CD4-positive, alpha-beta T cell treated with Interleukin-6 at 100 ng/mL for 8 hours (primary cell): ENCODE measurements around the gene ERMN.
"Not testable (repeated sequence)": the region's sequence is repeated elsewhere in the genome, so short reads cannot be mapped to it uniquely, and the experiment has no call there.

Experiments used
- DNase-seq: peaks from one replicate; pipeline ENCODE4 v3.0.0-alpha.2; 2020; ENCODE audit warnings: mixed read lengths, low spot score

Gene ERMN, protein sequence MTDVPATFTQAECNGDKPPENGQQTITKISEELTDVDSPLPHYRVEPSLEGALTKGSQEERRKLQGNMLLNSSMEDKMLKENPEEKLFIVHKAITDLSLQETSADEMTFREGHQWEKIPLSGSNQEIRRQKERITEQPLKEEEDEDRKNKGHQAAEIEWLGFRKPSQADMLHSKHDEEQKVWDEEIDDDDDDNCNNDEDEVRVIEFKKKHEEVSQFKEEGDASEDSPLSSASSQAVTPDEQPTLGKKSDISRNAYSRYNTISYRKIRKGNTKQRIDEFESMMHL

DNA sequence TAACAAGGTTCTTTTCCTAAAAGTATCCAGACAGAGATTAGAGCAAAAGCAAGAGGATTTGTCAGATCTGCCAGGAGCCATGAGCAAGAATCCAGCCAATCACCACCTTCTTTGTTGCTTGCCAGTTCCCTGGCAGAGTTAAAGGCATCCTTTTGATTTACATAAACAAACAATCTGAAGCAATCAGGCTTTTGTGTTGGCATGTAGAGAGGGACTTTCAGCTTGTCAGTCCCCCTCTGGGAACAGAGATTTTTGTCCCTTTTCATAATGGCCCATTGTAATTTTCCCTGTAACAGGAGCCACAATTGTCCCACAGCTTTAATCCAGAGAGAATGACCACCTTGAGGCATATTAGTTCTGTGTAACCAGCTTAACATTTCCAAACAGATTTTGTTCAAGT is at the start of gene ERMN:
Gene ERMN, minus strand, starts transcription at position 39 of the 400 bp plus-strand sequence. CDS start 182 bp downstream, outside the sequence.
- no peak for DNase-seq

DNA sequence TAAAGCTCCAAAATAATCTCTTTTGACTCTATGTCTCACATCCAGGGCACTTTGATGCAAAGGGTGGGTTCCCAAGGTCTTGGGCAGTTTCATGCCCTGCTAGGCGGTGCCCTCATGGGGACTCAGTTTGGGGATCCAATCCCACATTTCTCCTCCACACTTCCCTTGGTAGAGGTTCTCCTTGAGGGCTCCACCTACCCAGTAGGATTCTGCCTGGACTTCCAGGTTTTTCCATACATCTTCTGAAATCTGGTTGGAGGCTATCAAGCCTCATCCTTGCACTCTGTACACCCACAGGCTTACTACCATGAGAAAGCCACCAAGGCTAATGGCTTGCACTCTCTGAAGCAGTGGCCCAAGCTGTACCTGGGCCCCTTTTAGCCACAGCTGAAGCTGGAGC is 49.8 kb upstream of the ERMN start:
- no peak for DNase-seq

DNA sequence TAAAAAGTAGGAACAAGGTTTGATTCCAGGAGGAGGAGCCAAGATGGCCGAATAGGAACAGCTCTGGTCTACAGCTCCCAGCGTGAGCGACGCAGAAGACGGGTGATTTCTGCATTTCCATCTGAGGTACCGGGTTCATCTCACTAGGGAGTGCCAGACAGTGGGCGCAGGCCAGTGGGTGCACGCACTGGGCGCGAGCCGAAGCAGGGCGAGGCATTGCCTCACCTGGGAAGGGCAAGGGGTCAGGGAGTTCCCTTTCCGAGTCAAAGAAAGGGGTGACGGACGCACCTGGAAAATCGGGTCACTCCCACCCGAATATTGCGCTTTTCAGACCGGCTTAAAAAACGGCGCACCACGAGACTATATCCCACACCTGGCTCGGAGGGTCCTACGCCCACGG is 42.9 kb upstream of the ERMN start:
- not testable (repeated sequence) for DNase-seq

DNA sequence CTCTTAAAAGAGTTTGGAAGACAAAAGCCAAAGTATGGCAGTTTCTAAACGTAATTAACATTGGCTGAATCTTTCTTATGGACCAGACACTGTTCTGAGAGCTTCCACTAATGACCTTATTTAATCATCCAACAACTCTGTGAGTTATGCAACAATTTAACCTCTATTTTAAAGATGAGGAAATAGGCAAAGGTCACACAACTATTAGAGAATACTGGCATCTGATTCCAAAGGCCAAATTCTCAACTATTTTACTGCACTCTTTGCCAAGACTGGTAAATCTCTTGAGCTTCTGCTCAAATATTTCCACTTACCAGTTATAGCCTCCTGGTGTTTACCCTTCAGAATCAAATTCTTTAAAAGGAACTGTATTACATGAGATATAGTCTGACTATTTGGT is 42.1 kb upstream of the ERMN start:
- no peak for DNase-seq

DNA sequence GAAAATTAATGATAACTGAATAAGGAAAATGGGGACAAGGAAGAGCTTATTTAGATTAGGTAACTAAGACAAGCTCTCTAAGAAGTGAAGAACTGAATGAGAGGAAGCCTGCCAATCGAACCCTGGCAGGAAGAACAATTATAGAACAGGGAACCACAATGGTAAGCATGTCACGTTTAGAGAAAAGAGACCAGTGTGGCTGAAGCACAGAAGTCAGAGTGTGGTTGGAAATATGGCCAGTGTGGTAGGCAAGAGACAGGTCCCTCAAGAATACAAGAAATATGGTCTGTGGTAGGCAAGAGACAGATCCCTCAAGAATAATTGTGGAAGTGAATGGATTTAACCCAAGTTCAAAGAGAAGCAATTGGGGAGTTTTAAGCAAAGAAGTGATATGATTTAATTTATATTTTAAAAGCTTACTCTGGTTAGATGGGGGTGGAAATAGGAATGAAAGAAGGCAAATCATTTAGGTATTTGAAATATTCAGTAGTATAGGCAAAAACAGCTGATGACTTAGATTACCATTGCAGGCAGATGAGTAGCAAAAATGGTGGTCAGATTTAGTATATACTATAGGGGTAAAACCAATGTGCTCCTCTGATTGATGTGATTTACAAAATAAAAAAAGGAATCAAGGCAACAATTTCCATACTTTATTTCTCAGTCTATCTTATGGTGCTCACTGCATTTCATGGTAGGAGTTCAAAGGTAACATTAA is 38.8 kb upstream of the ERMN start:
- DNase-seq, result no peak

DNA sequence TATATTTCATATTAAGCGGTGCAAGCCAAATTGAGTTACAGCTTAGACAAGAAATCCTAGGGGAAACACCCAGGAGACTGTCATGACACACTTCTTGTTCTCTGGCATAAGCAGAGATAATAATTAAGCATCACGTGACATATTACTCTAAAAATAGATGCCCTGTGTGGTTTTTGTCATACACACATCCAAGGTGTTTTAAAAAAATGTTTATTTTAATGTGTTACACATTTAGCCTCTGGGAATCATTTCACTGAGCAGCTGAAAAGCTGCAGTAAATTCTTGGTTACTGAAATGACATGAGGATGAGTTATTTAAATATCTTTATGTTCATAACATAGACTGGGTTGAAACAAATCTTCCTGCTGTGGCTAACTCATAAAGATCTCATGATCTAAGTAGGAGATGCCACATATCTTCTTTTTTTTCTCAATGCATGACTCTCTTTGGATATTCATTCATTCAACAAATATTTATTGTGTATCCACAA is 38.0 kb upstream of the ERMN start:
- DNase-seq, result no peak

DNA sequence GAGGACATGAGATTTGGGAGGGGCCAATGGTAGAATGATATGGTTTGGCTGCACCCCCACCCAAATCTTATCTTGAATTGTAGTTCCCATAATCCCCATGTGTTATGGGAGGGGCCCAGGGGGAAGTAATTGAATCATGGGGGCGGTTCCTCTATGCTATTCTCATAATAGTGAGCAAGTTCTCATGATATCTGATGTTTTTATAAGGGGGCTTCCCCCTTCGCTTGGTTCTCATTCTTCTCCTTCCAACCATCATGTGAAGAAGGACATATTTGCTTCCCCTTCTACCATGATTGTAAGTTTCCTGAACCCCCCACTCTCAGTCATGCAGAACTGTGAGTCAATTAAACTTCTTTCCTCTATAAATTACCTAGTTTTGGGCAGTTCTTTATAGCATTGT is 37.0 kb upstream of the ERMN start:
- no peak for DNase-seq

DNA sequence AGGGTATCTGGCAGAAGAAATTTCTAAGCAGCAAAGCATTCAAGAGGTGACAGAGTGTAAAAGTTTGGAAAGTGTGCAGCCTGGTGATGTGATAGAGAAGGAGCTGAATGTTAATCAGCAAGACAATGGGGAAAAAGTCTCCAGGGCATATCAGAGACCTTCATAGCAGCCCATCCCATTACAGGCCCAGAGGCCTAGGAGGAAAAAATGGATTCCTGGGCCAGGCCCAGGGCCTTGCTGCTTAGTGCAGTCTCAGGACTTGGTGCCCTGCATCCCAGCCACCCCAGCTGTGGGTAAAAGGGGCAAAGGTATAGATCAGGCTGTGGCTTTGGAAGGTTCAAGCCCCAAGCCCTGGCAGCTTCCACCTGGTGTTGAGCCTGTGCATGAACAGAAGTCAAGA is 35.9 kb upstream of the ERMN start:
- DNase-seq, result no peak

DNA sequence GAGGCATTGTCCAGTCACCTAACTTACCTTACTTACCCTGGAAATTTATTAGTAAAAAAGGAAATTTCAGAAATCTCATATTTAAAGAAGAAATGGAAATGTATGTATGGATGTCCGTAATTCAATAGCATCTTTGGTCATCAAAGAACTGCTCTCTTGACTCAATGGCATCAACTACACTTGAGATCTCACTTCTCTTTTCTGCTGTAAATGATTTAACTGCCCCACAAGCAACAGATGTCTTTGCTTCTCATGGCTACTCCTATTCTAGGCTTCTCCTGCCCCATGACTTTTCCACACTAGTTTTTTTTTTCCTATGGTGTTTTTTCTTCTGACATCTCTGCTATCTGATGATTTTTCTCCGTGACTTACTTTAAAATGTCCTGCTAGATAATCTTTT is 34.0 kb upstream of the ERMN start:
- no peak for DNase-seq

DNA sequence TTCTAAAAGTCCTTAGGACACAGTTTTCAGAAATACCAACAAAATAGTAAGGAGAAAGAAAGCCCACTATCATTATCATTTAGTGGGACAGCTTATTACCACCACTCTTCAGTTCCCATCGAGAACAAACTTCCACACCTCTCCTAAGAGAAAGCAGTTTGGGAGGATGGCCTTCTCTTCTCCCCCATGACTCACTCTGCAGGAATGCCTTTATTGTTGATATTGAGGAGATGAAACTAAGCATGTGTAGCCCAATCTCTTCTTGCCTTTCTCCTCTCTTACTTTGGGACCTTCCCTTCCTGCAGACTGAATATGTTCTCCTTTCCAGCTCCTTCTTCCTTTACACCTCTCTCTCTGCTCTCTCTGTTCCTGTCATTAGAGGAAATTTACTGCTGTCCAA is 30.0 kb upstream of the ERMN start:
- DNase-seq, result no peak

DNA sequence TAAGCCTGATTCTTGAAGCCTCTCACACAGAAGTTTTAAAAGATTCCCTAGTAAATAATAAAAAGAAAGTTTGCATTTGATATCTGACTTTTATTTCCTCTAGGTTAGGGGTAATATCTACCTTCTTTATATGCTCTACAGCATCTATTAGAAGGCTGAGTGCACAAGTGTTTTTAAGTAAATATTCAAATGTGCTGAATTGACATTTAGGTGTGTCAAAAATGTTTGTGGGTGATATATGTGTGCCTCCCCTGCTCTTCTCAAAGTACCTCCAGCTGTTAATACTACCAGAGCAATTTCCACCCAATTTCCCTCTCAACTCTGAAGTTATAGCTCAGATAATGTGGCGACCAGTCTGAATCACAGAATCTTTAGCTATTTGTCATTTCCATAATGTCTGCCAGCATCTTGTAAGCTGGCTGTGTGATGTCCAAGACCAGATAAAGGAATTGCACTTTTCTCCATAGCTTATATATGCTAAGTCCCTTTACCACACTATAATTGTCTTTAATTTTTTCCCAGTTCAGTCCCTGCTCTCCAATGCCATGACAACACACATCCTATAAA is 24.4 kb upstream of the ERMN start:
- no peak for DNase-seq

DNA sequence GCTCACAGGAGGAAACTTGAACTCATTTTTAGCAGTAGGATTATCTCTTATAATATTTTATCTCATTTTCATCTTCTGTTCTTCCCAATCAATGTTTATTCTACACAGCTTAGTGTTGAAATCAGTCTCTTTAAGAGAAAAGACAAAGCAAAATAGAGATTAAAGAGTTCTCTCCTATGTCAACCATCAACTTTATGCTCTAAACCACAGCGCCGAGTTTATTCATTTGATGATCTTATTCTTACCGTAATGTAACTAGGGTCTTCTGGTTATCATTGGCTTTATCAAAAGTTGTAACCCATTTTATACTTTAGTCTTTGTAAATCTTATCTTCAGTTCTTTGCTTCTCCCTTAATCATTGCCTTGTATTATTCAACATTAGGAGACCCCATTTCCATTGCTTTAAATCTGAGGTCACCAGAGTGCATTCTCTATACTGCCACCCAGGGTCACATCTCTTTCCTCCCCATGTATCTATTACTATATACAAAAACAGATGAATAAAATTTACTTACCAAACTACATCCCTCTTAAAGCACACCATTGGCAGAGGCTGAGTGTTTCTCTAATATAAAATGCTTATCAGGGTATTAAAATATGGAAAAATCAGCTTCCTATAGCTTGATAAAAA is 22.8 kb upstream of the ERMN start:
- no peak for DNase-seq

DNA sequence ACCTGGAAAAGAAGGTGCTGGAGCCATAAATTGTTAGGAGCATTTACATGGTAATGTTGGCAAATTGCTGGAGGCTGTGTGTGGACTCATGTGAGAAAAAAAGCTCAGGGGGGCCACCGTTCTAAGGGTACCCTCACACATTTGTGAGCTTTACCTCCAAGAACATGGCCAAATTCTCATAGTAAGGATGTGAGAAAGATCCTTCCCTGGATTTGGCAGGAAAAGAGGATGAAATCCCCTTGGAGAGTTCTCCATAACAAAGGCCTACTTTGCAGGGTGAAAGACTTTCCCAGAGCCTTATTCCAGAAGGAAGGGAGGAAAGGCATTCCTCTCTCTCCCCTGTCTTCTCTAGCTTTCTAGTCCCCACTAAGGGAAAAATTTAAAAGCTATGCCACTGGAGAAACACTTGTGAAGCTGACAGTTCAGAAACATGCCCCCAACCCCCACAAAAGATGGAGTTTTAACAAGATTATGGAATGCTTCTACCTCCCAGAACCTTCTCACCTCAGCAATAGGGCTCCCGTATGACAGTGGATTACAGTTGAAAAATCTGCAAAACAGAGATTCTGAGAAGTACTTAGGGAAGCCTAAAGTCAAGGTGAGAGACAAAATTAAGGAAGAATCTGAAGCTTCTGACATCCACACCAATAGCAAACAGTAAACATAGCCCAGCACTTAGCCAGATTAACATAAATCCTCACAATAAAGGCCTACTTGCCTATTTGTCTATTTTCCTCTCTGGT is 20.2 kb upstream of the ERMN start:
- no peak for DNase-seq

DNA sequence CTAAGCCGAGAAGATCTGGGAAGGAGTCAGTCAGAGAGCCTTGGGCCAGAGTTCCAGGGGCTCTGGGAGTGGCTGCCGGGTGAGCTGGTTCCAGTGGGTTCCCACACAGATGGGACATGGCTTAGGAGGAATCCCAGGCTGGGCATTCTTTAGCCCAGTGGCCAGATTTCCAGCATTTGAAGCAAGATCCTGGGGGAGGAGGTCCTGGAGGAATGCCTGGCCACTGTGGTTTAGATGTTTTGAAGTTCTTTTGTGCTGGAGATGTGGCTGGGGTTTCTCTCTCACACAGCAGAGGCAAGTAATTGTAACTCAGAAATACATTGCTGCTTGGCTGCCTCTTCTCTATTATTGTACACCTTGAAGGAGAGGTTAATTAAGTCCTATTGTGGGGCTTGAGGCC is 15.8 kb upstream of the ERMN start:
- not testable (repeated sequence) for DNase-seq

DNA sequence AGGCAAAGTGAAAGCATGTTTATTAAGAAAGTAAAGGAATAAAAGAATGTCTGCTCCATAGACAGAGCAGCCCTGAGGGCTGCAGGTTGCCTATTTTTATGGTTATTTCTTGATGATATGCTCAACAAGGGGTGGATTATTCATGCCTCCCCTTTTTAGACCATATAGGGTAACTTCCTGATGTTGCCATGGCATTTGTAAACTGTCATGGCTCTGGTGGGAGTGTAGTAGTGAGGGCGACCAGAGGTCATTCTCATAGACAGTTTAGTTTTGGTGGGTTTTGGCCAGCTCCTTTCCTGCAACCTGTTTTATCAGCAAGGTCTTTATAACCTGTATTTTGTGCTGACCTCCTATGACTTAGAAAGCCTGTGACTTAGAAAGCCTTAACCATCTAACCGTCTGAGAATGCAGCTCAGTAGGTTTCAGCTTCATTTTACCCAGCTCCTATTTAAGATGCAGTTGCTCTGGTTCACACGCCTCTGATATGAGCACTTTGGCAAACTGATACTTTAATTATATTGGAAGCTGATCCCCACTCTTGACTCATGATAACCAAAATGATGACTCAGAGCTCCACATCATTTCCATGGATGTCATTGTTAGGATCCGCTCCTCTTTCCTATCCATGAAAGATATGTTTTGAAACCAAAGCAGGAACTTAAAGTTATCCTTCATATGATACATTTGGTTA is 14.5 kb upstream of the ERMN start:
- DNase-seq, result no peak

DNA sequence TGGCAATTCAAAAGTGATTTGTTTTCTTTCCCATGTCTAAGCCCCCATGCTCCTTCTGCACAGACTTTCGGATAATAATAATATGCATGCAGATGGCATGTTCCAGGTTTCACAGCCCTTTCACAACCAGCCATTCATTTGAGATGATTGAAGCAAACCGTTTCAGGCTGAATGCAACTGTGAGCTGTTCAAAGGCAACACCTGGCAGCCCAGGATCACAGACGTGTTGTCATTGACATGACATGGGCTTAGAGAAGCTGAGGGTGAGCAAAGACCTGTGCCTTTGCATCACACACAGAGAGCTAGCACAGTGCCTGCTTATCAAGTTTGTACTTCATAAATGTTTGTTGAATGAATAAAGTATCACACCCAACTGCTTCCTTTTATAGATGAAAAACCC is 12.4 kb upstream of the ERMN start:
- no peak for DNase-seq

DNA sequence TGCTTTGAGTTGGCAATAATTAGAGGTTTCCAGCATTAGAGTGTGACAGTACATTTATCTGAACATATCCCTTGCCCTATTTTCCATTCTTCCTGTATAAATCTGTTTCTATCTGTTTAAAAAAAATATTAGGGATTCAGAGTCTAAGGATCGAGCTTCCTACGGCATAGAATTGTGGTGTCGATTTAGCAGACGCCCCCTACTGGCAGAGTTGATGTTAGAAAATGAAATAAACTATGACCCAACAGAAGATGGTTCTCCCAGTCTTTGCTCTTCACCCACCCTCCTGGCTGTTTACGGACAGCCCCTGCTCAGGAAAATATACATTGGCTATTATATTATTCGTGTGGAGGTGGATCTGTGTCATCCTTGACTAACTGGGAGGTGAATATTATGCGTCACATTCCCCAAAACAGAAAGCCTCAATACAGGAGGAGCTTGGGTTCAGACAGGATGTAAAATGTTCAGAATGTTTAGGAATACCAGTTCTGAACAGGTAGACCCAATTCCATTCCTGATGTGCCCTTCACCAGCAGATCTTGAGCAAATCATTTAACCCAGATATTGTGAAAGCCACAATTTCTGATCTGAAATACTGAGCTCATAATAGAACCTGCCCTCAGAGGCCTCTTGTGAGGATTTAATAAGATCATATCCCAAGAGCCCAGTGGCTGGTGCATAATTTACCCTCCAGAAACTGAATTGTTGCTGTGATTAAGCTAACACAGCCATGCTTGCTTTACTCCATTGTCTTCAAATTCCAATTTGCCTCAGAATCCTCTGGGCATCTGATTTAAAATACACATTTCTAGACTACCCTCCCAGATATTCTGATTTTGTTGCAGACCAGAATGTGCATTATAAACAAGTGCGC is 10.8 kb upstream of the ERMN start:
- DNase-seq, result peak; percentile 52

DNA sequence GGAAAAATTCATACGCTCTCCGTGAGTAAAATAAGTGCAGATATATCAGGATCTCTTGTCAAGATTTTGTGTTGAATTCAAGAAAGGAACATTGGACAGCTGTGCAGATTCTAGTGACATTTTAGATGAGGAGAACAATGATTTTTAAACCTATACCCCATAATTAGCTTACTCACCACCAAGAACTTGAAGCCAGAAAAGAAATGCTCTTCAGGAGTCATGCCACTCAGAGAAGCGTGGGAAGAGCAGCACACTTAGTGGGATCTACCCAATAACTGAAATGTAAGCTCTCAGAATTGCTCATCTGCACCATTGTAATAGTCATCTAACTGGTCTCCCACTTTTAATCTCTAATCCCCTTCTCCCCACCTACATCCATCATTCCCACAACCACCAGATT is 9.2 kb upstream of the ERMN start:
- no peak for DNase-seq

DNA sequence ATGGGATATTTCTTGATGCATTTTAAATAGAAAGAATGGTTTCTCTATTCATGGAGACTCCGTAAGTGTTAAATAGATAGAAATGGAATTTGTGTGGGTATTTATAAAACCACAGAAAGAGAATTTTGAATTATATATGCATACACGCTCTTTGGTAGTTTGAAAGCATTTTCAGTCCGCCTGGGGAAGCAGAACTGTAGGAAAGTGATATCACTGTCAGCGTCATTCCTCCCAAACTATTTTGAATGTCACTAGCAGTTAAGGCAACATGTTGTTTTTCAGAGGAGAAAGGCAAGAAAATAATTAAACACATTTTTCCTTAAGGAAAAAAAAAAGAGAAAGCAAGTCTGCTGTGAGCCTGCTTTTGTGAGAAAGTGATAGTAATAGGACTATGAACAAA is 8.7 kb upstream of the ERMN start:
- DNase-seq, result no peak

DNA sequence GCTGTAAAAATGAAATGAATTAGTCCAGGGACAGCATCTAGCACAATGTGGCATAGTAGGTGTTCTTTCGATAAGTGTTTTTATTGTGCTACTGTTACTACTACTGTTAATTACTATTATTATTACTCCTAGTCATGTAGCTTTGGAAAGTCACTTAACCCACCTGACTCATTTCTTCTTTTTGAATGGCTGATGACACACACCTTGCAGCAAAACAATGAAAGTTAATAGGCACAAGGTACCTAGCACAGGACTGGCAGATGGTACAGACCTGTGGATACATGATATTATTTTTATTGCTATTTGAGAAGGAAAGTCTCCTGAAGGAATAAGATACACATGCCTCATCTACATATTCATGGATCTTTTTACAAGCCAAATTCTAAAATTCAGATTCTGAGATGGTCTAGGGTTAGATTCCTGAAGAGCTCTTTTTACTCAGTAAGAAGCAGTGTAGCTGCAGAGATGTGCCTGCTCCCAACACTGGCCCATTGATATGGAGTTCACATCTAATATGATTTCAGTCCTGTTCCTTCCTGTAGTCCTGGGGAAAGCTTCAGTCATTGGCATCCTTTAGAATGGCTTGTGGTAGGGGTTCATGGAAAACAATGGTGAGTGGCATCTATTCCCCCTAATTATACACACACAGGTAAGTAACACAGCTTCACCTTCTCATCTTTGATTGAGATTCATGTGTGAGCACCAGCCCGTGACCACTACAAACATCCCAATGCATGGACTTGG is 7.9 kb upstream of the ERMN start:
- no peak for DNase-seq
